Suprapubic skin (tissue), 4 donors: ENCODE results near the gene CHPT1.

Experiments
- EP300 ChIP-seq: sonication (generic); formaldehyde crosslinking; IDR thresholded peaks from one replicate; pipeline ENCODE4 v1.6.1; 2017; ENCODE audit warnings: antibody characterized with exemption
- POLR2A ChIP-seq, 2 donors: fragments of 450-650 bp; IDR thresholded peaks; one replicate each; pipeline ENCODE4 v1.6.1; 2017; ENCODE audit warnings: antibody characterized with exemption in 2 of 2, mild to moderate bottlenecking in 2 of 2, moderate library complexity in 2 of 2
- POLR2AphosphoS5 ChIP-seq, 3 donors: sonication (generic); formaldehyde crosslinking; IDR thresholded peaks; one replicate each; pipeline ENCODE4 v1.6.1; 2017; ENCODE audit warnings: antibody characterized with exemption in 3 of 3
- TF ChIP-seq, protein P1 (sequence below), 2 donors: fragments of 200-600 bp in 1 of 2; fragments of 450-650 bp in 1 of 2; sonication (generic) in 1 of 2; IDR thresholded peaks; one replicate each; pipeline ENCODE4 v1.5.1; 2016 to 2019; ENCODE audit warnings: antibody characterized with exemption in 2 of 2, mild to moderate bottlenecking in 1 of 2, moderate library complexity in 1 of 2

DNA sequence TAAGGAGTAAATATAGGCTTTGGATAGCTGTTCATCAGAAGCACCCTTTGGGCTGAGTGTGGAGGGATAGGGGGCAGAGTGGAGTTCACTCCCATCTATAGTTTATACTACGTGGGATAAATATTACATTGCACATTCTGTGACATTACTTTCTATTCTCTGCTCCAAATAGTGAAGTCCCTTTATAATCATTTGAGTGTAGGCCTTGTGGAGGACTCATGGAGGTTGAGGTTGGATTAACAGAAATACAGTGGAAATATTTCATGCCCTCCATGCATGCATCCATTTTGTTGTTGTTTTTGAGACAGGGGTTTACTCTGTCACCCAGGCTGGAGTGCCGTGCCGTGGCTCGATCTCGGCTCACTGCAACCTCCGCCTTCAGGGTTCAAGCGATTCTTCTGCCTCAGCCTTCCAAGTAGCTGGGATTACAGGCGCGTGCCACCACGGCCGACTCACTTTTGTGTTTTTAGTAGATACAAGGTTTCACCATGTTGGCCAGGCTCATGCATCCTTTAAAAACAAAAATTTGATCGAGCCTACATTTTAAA, 1.4 kb downstream of the CHPT1 start:
- TF ChIP-seq, protein P1, sequence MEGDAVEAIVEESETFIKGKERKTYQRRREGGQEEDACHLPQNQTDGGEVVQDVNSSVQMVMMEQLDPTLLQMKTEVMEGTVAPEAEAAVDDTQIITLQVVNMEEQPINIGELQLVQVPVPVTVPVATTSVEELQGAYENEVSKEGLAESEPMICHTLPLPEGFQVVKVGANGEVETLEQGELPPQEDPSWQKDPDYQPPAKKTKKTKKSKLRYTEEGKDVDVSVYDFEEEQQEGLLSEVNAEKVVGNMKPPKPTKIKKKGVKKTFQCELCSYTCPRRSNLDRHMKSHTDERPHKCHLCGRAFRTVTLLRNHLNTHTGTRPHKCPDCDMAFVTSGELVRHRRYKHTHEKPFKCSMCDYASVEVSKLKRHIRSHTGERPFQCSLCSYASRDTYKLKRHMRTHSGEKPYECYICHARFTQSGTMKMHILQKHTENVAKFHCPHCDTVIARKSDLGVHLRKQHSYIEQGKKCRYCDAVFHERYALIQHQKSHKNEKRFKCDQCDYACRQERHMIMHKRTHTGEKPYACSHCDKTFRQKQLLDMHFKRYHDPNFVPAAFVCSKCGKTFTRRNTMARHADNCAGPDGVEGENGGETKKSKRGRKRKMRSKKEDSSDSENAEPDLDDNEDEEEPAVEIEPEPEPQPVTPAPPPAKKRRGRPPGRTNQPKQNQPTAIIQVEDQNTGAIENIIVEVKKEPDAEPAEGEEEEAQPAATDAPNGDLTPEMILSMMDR (IDR thresholded peaks at IDR 0.05): no peak
- no peak for TF ChIP-seq POLR2AphosphoS5 (IDR thresholded peaks at IDR 0.05)
- no peak for TF ChIP-seq POLR2A (IDR thresholded peaks at IDR 0.05)
- no peak for TF ChIP-seq EP300
